COLO668 (cell line): ENCODE data around the gene KRT6C.
"Not testable (repeated sequence)": the region's sequence is repeated elsewhere in the genome, so short reads cannot be mapped to it uniquely, and the experiment has no call there.

Experiments
- DNase-seq: peaks from one replicate; lab custom pipeline; 2025; ENCODE audit not compliant: unreplicated experiment; lab: John Stamatoyannopoulos, UW

Gene KRT6C

DNA sequence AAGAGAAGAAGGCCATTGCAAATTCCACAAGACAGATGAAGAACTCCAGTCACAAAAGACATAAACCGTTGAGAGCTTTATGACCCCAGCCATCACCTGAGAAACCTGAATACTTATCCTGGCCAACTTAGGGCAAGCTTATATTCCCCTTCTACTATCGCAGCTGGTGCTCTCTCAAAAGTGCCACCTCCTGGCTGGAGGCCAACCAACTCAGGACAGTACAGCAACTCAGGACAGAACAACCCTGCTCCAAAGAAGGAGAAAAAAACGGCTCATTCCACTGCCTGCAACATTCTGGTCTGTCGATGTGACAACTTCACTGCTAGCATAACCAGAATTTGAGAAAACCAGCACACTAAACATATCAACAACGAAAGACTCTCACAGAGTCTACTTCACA, 11.9 kb downstream of the KRT6C start:
- no peak for DNase-seq

DNA sequence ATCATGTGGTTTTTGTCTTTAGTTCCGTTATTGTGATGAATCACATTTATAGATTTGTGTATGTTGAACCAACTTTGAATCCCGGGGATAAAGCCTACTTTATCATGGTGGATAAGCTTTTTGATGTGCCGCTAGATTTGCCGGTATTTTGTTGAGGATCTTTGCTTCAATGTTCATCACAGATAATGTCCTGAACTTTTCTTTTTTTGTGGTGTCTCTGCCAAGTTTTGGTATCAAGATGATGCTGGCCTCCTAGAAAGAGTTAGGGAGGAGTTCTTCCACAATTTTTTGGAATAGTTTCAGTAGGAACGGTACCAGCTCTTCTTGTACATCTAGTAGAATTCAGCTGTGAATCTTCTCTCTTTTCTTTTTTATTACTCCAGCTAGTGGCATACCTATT, 14.7 kb downstream of the KRT6C start:
- no peak for DNase-seq

DNA sequence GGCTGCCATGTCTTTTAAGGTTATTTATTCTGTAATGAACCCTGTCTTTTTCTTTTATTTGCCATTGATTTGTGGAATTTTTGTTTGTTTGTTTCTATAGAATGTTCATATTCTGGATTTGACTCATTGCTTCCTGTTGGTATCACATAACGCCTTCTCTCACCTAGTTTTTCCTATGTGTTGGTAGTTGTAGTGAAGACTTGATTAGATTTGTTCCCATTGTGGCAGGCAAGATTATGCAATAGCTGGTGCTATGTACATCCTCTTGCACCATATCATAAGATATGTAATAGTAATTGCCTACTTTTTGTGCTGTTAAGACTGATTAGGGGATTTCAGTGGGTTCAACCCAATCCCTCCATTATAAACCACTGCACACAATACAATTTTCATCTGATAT, 17.8 kb downstream of the KRT6C start:
- DNase-seq: no peak

DNA sequence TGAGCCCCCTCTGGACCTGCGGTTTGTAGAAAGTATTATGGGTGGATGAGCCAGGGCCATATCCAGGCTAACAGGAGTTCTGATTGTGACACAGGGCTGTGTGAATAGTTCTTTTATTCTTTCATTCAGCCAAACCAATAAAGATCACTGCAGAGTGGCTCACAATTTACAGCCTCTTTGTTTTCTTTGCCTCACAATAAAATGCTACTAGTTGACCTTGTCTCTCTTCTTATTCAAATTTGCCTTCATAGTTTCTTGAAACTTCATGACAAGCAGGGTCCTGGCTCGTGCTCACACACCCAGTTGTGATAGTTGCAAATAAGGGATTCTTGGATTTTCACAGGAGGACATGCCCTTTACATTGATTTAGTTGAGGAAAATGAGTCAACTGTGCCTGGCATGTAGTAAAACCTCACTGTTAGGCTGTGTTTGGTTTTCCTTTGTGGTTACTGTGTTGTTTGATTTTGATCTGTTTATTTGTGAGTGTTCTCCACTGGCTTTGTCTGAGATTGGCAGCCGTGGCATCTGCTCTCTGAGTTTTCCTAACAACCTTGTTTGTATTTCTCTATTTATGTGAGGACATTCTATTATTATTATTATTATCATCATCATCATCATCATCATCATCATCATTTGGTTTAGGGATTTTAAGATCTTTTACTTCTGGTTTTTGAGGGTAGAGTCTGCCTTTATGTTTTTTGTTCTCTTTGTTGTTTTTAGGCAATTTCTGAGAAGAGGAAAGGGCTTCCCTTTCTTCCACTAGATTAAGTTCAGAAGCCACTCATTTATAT, 19.0 kb downstream of the KRT6C start:
- DNase-seq: peak; percentile 35

DNA sequence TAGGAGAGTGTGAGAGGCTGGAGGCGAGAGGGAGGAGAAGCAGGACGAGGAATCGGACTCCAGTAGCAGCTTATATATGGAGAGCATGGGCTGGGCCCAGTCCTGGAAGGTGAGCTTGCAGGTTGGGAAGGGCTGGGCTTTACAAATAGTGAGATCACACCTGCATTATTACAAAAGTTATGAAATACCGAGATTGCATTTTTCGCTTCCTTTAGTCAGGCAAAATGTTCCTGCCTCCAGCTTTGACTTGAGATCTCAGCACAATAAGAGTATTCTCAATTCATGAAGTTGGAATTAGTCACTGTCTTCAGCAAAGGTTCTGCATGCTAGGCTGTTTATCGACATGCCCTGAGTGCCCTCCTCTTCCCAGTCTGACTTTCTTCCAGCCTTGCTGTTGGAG, 21.5 kb downstream of the KRT6C start, which contains the start of gene KRT6B:
Gene KRT6B, minus strand, starts transcription at position 46 of the 400 bp plus-strand sequence. CDS start 68 bp downstream, outside the sequence.
- DNase-seq: no peak

DNA sequence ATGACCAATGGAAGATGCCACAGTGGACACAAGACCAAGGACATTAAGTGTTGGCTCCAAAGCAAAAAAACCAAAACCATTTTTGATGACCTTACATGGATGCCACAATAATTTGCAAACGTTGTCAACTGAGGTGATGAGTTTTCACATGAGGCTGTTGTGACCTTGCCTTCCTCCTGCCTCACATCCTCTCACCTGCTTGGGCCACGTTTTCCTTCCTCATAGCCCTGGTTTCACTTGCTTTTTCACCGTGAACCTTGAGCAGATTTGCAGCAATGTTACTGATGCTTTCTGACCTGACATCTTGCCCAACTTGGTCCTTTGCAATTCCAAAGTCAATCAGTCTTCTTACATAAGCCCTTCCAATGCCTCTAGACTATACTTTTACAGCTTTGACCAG, 25.4 kb downstream of the KRT6C start:
- no peak for DNase-seq

DNA sequence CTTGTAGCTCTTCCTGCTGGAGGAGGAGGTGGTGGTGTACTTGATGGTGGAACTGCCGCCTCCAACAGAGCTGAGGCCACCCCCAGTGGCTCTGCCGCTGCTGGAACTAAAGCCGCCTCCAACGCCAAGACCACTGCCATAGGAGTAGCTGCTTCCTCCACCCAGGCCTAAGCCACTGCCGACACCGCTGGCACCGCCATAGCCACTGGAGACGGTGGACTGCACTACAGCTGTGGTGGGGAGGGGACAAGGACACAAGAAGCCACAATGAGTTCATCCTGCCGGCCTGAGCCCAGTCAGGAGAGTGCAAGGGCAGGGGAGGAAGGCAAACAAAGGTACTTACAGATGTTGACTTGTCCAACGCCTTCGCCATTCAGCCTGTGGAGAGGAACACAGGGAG, 26.4 kb downstream of the KRT6C start:
- not testable (repeated sequence) for DNase-seq

DNA sequence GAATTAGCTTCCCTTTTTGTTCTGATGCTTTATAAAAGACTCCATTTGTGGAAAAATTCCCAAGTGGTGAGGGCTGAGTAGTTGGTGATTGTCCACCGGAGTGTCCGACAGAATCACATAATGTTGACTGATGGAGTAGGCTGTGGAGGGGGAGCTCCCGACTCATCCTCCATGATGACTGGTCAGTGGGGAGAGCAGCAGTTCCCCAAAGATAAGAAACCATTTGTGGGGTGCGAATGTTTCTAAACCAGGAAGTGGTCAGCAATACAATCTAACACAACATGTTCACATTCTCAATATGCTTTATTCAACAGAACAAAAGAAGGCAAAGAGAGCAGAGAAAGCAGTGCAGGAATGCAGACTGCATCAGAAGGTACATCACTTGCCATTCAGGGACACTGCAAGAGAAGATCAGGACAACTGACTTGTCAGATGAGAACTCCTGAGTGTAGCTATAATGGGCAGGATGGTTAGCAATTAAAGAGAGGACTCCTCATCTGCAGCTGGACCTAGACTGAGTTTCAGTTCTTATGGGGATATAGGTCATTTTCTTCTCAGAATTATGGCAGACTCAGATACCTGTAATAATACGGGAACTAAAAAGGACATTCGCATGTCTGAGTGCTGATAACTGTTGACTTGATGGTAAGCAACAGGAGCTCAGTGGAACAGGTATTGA, 27.1 kb downstream of the KRT6C start:
- no peak for DNase-seq

DNA sequence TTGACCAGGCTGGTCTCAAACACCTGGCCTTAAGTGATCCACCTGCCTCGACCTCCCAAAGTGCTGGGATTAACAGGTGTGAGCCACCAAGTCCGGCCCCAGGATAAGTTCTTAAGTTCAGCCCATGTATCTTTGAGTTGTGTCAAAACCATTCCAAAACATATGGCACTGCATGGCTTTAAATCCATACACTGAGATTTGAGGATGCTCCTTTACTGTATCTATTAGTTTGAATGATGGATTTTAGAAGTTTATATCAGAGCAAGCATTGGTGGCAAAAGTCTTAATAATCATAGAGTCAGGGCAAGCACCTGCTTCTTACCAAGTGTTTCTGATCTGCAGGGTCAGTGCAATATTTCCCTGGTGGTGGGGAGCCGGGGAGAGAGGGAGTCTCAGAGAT, 27.7 kb downstream of the KRT6C start:
- DNase-seq: no peak

DNA sequence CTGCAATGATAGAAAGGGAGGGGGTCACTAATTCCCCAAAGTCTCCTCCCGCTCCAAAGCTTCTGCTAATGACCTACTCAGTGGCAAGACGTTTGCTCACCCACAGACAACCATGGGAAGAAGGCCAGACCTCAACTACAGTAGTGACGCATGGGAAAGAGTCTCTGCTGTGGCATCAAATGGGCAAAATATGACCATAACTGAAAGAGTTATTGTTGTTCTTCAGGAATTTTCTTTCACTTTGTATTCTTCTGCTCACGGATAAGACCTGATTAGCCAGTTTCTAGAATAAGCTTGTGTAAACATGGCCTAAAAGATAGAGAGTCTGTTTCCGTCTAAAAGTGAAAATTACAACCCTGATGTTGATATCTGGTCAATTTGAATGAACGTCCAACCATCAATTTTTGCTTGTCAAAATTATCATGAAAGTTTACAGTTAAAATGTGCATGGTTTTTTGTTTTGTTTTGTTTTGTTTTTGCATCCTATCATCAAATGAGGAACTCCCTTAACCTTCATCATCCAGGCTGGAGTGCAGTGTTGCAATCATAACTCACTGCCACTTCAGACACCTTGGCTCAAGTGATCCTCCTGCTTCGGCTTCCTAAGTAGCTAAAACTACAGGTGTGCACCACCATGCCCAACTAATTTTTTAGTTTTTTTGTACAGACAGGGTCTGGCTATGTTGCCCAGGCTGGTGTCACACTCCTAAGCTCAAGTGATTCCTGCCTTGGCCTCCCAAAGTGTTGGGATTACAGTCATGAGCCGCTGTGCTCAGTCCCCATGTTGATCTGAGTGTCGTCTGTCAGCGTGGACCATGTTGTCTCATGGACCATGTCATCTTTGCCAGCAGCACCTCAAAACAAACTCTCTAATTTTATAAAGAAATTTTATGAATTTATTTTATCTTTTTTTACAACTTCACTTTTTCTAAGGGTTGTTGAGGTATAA, 28.7 kb downstream of the KRT6C start:
- no peak for DNase-seq

DNA sequence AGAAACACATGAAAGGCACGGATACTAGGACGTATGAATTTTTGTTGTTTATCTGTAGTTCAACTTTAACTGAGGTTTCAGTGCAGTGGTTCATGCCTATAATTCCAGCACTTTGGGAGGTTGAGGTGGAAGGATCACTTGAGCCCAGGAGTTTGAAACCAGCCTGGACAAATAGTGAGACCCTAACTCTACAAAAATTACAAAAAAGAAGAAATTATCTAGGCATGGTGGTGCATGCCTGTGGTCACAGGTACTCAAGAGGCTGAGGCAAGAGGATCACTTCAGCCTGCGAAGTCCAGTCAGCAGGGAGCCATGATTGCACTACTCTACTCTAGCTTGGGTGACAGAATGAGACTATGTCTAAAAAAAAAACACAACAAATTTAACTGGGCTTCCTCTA, 29.6 kb downstream of the KRT6C start:
- no peak for DNase-seq

DNA sequence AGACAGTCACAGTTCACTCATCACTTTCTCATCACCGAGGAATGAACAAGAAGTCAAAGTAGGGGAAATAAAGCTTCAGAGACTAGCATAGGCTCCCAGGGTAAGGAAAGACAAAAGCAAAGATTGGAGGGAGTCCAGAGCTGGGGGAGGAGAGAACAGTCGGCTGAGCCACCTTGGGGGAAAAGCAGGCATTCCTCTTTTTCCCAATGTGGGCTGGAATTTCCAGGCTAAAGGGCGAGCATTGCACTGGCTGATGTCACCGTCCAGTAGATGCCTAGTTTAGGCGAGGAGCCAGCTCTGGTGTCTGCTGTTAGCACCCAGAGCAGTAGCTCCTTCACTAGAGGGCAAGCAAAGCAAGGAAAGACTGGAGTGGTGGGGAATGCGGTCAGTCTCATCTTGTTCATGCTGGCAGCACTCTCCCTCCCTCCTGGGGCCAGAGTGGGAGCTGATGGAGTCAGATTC, 31.0 kb downstream of the KRT6C start:
- DNase-seq: no peak

DNA sequence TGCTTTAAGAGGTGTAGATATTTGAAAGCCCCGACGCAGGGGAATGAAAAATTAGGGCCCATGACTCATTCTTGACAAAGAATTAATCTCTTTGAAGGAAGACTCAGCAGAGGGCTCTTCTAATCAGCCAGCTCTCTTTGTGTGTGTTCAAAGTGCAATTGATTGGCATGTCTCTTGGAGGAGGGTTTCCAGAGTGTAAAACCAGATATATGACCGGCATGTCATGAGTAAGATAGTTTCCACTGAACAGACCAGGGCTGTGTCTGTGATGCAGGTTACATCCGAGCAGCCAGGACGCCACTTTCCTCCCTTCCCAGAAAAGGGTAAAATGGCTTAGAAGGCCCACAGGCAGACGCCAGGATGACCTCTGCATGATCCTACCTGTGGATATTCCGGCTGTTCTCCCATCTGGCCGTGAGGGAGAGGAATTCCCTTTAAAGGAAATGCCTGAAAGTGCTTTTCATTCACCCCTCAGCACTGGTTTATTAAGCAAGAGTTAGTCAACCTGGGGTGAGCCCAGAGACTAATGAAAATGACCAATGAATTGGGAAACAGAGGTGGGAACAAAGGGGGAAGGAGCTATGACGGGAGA, 32.2 kb downstream of the KRT6C start:
- DNase-seq: no peak

DNA sequence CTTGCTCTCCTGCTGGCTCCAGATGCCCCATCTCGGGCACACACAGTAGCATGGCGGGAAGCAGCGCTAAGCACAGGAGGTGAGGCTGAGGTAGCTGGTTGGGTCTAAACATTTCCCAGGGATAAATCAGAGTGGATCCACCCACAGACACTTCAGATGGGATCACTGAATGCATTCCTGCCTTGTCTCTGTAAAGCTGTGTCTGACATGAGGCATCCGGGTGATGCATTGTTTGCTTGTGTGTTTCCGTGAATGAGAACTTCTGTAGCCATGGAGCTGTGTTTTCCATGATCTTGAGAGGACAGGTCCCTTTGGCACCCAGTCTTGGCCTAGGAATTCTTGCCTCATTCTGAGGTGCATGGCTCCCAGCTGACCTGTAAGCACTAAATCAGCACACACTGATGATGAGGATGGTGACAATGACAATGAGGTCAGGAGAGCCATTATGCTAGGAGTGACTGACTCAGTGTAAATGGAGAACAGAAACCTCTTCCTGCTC, 32.7 kb downstream of the KRT6C start:
- peak; percentile 7 for DNase-seq

DNA sequence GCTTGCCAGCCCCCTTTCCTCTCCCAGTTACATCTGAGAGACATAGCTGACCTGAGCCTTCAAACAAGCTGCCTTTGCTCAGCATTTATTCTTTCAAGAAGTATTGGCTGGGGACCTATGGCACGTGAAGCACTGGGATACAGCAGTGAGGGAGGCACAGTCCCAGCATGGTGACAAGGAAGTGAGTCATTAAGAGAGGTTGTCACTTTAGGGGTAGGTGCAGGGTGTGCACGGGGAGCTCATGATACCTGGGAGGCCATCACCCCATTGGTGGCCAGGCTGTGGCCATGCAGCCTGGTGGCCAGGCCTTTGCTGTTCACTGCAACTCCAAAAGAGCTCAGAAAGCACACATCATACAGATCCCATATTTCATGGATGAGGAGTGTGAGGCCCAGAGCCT, 33.8 kb downstream of the KRT6C start:
- no peak for DNase-seq

DNA sequence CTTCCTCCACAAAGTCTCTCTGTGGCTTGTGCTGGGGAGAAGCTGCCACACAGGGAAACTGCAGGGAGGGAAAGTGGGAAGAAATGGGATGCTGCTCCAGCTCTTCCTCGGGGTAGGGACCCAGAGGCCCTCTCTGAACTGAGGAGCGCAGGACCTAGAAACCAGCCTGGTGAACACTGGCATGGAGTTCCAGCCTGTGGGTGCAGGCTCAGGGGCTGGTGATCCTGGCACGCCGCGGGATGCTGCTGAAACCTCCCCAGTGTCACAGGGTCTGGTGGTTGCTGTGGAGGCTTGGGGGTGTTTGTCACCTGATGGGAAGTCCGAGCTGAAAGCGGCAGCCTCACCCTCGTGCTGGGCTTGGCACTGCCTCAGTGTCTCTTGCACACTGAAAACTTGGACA, 34.2 kb downstream of the KRT6C start:
- DNase-seq: no peak

DNA sequence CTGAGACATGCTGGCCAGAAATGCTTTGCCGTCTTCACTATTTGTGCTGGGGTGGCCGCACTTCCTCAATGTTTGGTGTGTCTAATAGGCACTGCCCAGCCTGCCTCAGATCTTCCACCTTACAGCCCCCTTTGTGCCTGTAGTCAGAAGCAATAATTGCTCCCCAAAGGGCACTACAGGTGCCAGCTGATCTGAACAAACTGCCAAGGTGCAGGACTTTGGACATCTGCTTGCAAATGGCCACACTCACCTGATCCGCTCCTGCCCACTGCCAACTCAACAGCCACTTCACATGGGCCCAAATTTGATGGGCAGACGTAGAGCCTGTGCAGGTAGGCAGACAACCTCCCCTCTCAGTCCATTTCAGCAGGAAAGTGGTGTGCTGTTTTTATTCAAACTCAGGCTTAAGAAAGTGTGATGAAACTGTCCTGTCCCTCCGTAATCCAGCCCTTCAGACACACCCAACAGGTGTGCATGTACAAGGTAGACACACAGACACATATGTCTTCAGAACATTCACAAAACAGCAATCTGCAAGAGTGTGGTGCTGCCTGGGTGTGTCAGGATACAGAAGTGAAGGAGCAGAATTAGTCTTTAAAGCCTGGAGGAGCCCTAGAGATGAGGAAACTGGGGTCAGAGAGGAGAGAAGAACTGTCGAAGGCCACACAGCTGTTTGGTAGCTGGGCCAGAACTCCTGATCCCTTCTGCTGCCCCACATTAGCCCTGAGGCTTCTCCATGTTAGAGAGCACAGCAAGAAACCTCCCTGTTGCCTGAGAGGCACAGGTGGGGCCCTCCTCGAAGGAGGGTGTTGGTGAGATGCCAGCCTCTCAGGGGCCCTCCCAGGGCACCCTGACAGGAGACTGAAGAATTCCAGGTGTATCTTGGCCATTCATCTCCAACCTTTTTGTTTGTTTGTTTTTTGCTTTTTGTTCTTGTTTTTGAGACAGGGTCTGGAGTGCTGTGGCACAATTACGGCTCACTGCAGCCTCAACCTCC, 35.0 kb downstream of the KRT6C start:
- DNase-seq: no peak

DNA sequence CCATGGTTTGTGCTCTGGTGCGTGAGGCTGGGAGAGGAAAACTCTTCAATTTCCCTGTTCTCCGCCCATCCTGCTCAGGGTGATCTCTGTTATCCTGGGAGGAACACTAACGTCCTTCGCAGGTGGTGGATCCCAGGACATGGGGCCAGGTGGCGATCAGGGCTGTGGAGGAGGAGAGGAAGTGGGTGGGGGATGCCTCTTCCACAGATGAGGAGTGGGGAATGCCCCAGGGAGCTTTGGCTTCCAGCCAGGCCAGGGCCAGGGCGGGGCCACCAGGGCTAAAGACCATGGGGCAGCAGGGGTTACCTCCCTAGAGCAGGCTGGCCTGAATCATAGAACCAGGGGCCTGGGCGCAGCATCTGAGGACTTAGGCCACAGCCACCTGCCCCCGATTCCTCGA, 36.1 kb downstream of the KRT6C start:
- peak; percentile 59 for DNase-seq

DNA sequence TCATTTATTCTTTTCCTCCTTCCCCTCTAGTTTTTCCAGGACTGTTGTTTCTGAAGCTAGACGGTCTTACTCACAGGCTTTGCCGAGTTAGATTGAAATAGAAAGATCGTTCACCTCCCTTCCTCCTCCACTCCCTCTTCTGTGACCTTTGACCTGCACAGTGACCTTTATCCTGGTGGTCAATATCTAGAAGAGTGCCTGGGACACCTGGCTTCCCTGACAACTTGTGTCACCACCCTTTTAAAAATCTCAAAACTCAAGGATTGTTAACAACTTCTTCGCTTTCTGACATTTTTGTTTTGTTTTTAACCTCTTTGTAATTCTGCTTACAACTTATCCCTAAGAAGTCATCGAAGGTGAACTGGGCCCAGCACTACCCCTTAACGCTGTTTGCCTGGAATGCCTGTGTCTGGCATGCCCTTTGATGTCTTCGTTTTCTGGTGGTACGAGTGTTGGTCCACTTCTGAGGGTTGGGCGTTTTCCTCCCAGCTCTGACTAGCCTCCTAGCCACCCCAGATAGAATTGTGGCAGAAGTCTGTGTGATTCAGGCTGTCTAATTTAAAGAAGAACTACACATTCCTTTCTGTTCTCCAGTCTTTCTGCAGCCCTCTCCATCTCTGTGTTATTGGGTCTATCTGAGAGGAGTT, 36.7 kb downstream of the KRT6C start:
- DNase-seq: no peak
